ENCODE measurements around the gene BIN1.

BIN1 gene

GRCh38 chr2:127024769-127025358 is 82.1 kb downstream of the BIN1 start:
- TF ChIP-seq CTCF (IDR thresholded peaks at IDR 0.05; ENCODE audit: extremely low read depth, missing control alignments) = no peak
- no peak for DNase-seq (ENCODE audit: low spot score)

- no peak for TF ChIP-seq CTCF (IDR thresholded peaks at IDR 0.05; ENCODE audit: extremely low read depth, missing control alignments)
- no peak for DNase-seq (ENCODE audit: low spot score)
Measured at GRCh38 chr2:127023504-127023903, 83.5 kb downstream of the BIN1 start.

DNA sequence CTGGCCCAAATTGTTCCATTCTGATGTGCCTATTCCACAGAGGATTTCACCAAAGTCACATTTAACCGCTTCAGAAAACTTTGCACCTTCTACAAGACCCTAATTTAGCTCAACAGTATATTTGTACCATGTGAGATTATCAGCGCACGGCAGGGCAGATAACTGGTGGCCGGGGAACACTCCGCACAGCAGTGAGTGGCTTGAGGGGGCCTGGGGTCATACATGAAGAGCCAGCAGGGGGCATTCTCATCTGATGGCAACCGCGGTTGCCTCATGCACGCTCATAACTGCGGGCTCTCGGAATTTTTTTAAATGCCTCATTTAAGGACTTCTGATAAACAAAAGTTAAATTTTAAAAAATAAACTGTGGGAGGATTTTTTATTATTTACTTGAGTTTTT is 84.1 kb downstream of the BIN1 start:
- no peak for DNase-seq (ENCODE audit: low spot score)
- no peak for TF ChIP-seq CTCF (IDR thresholded peaks at IDR 0.05; ENCODE audit: extremely low read depth, missing control alignments)

GRCh38 chr2:127020536-127020935 is 86.4 kb downstream of the BIN1 start:
- no peak for TF ChIP-seq CTCF (IDR thresholded peaks at IDR 0.05; ENCODE audit: extremely low read depth, missing control alignments)
- DNase-seq (ENCODE audit: low spot score) = no peak

- TF ChIP-seq CTCF (IDR thresholded peaks at IDR 0.05; ENCODE audit: extremely low read depth, missing control alignments) = no peak
- DNase-seq (ENCODE audit: low spot score) = no peak
Measured at GRCh38 chr2:127017548-127017947, 89.4 kb downstream of the BIN1 start.

DNA sequence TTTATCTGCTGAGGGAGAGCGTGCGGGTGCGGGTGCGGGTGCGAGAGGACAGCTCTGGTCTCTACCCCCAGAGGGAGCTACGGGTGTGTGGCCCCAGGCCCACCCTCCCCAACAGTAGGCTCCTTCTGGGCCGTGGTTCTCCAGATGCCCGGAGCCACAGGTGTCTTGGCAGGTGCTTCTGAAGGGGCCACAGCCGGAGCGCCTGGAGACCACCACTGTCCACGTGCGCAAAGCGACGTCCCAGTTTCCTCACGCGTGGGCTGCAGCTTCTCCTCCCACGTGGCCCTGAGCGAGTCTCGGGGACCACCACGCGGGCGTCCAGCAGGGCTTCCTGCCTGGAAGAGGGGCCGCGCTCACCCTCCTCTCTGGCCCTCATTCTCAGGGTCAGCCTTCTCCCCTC is 90.6 kb downstream of the BIN1 start:
- no peak for DNase-seq (ENCODE audit: low spot score)
- TF ChIP-seq CTCF (IDR thresholded peaks at IDR 0.05; ENCODE audit: extremely low read depth, missing control alignments) = no peak

DNA sequence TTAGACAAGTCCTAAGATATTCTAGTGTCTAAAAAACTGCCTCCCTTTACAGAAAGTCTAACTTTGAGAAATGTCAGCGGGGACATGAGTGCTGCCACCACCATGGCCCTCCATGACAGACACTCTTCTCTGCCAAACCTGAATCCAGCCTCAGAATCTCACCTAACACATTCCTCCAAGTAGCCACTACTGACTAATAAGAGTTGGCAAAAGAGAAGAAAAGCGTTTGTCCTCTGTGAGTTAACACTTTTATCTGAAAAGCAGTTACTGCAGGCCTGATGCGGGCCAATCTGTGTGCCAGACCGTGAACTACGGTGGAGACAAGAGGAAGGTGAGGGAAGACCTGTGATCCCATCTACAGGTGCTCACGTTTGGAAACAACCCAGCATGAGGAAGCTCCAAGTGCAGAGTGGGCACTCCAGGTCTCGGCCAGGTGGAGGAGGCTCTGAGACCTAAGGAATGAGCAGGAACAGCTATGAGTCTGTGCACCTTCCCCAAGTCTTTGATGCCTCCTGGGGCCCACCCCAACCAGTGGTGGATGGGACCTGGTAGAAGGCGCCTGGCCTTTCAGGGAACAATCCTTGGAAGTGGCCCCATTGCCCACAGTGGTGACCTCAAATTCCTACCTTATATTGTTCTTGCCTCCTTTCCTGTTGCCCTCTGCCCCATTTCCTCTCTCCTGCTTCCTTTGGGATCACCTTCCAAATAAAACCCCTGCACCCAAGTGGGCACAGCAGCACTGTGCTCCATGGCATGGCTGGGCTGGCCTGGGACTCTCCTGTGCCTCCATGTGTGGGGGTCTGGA is 91.6 kb downstream of the BIN1 start:
- no peak for TF ChIP-seq CTCF (IDR thresholded peaks at IDR 0.05; ENCODE audit: extremely low read depth, missing control alignments)
- DNase-seq (ENCODE audit: low spot score) = no peak

All from GM20000 (cell line).